Stimulated activated naive CD8-positive, alpha-beta T cell treated with anti-CD3 and anti-CD28 coated beads, Interleukin-15, Interleukin-2, amounts not matched to agents 100 ng/mL and 50 ng/mL, for 24 hours (primary cell): ENCODE data around the gene LRFN4.
A peak's percentile ranks its signal among the peaks of the same experiment; 100 is the strongest.

Source experiments
- H3K27ac Mint-ChIP-seq: one replicate; pipeline ENCODE4 v1.8.0; 2021; ENCODE audit warnings: mild to moderate bottlenecking, mixed read lengths
- H3K27me3 Mint-ChIP-seq: one replicate; pipeline ENCODE4 v1.8.0; 2021; ENCODE audit warnings: mixed read lengths
- H3K36me3 Mint-ChIP-seq: one replicate; pipeline ENCODE4 v1.8.0; 2021; ENCODE audit warnings: low read depth, mixed read lengths
- H3K4me1 Mint-ChIP-seq: one replicate; pipeline ENCODE4 v1.8.0; 2021; ENCODE audit warnings: low read depth, mixed read lengths
- H3K4me3 Mint-ChIP-seq: one replicate; pipeline ENCODE4 v1.8.0; 2021; ENCODE audit warnings: mild to moderate bottlenecking, mixed read lengths
- H3K9me3 Mint-ChIP-seq: one replicate; pipeline ENCODE4 v1.8.0; 2021; ENCODE audit warnings: mixed read lengths

LRFN4 gene

DNA sequence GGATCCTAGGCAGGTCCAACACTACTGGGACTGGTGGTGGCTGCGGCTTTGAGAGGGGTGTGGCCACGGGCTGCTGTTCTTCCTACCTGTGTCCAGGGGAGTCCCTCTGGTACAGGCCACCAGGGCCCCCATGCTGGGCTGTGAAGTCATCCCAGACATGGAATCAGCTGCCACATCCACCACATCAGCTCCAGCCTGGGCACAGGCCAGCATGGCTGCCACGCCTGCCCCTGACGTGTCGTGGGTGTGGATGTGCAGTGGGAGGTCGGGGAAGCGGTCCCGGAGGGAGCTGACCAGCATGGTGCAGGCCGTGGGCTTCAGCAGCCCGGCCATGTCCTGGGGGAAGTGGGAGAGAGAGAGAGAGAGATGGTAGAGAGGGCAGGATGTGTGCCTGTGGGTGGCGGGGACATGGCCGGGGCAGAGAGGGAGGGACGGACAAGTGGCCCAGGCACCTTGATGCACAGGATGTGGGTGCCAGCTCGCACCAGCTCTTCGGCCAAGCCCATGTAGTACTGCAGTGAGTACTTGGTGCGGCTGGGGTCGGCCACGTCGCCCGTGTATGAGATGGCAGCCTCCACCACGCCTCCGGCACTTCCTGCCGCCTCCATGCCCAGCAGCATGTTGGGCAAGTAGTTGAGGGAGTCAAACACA lies 6.2 kb upstream of the LRFN4 start:
- no peak overlapping the region for H3K4me3 Mint-ChIP-seq
- no peaks in the 10 kb centered on the region for H3K27me3 Mint-ChIP-seq
- no peaks in the 10 kb centered on the region for H3K9me3 Mint-ChIP-seq
- H3K4me1 Mint-ChIP-seq = peaks cover 11% of the 10 kb centered on the region
- H3K36me3 Mint-ChIP-seq = no peaks in the 10 kb centered on the region
- no peak overlapping the region for H3K27ac Mint-ChIP-seq

DNA sequence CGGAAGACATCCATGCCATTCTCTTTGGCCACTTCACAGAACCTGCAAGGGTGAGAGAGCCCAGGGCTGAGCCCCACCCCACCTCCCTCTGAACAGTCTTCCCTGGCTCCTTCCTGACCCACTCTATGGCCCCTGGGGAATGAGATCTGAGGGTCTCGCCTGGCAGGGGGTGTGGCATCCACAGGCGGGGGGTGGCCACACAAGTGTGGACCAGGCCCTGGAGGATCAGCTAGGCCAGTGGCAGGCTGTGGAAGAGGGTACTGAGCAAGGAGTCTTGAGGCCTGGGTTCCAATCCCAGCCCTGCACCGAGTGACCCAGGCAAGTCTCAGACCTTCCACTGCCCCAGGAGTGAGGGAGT lies 5.6 kb upstream of the LRFN4 start:
- H3K27ac Mint-ChIP-seq = no peak overlapping the region
- no peaks in the 10 kb centered on the region for H3K27me3 Mint-ChIP-seq
- no peak overlapping the region for H3K4me3 Mint-ChIP-seq
- H3K9me3 Mint-ChIP-seq = no peaks in the 10 kb centered on the region
- no peaks in the 10 kb centered on the region for H3K36me3 Mint-ChIP-seq
- H3K4me1 Mint-ChIP-seq = peaks cover 13% of the 10 kb centered on the region

DNA sequence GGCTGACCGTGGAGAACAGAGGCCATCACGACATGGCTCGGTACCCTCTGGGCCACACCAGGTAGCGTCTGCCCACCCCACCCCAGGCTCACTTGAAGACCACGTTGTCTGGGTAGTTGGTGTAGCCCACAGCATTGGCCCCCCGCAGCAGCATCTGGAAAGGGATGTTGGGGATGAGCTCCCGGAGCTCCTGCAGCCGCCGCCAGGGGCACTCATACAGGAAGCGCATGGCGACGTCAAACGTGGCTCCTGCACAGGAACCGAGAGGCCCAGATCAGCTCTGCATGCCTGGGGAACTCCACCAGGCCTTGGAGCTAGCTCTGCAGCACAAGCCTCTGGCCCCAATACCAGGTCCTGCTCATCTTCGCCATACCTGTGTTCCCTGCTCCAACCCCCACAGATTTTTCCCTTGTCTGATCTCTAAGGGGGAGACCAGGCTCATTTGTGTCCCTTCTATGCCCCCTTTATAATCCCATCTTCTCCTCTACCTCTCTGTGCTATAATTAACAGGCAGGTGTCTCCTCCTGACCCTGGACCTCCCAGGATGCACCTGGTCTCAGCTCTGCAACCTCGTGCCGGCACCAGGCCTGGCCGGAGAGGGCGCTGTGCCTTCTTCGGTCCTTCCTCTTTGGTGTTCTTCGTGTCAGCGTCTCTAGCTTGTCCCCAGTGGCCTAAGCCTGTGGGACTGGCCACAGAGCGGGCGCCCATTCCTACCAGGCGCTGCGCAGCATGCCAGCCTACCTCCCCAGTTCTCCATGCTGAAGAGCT lies 5.0 kb upstream of the LRFN4 start:
- no peak overlapping the region for H3K4me3 Mint-ChIP-seq
- peaks cover 13% of the 10 kb centered on the region for H3K4me1 Mint-ChIP-seq
- H3K36me3 Mint-ChIP-seq = no peaks in the 10 kb centered on the region
- no peaks in the 10 kb centered on the region for H3K9me3 Mint-ChIP-seq
- peak overlapping the region; percentile 63 for H3K27ac Mint-ChIP-seq
- H3K27me3 Mint-ChIP-seq = no peaks in the 10 kb centered on the region

DNA sequence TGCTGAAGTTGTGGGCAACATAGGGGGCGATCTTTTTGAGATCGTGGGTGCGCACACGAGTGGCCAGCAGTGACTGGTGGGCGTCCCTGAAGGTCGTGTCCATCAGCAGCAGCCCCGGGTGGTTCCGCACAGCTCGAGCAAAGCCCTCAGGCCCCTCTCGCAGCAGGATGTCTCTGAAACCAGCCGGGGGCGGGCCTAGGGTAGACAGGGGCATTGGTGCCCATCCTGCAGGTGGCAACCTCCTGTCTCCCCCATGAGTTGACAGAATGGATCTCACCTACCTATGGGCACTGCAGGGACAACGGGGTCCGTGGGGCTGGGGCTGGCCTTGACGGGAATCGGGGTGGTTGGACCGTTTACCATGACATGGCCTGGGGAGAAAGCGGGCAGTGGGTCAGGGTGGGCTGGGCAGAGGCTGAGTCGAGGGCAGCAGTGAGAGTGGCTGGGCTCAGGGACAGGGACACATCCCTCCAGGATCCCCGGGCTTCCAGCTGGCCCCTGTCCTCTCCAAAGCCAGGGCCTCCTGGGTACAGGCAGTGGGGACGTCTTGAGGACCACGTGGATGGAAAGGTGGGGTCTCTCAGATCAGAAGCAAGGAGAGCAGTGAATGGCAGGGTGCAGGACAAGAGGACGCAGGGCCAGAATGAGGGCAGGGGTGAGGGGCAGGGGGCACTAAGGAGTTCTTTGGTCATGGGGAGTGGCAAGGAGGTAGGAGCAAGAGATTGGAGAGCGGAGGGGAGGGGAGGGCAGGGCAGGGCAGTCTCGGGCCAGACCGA lies 4.2 kb upstream of the LRFN4 start:
- H3K36me3 Mint-ChIP-seq = no peaks in the 10 kb centered on the region

DNA sequence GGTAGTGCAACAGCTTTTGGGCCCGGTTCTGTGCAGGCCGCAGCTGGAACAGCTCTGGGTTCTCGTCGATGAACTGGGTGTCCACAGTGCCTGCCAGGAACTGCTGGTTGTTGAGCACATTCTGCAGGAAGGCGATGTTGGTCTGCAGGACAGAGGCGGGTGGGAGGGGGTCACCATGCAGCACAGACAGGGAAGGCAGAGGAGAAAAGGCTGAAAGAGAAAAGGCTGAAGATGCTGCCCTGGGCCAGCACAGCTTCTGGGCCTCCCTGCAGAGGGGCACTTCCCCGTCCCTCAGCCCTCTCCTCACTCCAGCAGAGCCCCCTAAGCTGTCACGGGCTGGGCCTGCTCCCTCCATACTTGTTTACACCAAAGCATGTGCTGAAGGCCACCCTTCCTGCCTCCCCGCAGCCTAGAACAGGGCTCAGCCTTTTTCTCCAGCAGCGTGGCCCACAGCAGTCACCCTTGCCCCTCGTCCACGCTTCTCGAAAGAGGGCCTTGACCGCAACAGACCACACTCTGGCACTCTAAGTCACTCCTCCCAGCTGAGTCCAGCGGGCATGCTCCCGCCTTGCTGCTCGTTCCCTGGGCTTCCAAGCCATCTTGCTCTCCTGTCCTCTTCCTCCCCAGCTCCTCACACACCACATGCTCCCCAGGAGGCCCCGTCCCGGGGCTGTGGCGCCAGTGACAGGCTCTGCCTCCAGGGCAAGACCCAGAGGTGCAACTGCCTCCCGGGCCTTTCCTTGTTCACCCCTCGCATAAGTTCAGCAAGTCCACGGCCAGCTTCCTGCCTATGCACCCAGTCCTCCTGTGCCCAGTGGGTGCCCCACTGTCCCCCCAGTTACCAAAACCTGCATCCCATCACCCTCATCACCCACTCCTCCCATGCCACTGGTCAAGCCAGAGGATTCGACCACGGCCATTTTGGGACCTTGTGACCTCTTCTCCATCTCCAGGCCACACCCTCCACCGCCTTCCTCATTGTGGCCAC lies 3.3 kb upstream of the LRFN4 start:
- H3K27me3 Mint-ChIP-seq = no peaks in the 10 kb centered on the region
- H3K9me3 Mint-ChIP-seq = no peaks in the 10 kb centered on the region
- peaks cover 13% of the 10 kb centered on the region for H3K4me1 Mint-ChIP-seq
- no peaks in the 10 kb centered on the region for H3K36me3 Mint-ChIP-seq
- no peak overlapping the region for H3K27ac Mint-ChIP-seq
- H3K4me3 Mint-ChIP-seq = no peak overlapping the region

More for the DNA sequence above, 4.2 kb upstream of the LRFN4 start:
- H3K4me1 Mint-ChIP-seq = peaks cover 13% of the 10 kb centered on the region
- no peaks in the 10 kb centered on the region for H3K27me3 Mint-ChIP-seq
- H3K4me3 Mint-ChIP-seq = no peak overlapping the region
- peak overlapping the region; percentile 63 for H3K27ac Mint-ChIP-seq
- H3K9me3 Mint-ChIP-seq = no peaks in the 10 kb centered on the region

DNA sequence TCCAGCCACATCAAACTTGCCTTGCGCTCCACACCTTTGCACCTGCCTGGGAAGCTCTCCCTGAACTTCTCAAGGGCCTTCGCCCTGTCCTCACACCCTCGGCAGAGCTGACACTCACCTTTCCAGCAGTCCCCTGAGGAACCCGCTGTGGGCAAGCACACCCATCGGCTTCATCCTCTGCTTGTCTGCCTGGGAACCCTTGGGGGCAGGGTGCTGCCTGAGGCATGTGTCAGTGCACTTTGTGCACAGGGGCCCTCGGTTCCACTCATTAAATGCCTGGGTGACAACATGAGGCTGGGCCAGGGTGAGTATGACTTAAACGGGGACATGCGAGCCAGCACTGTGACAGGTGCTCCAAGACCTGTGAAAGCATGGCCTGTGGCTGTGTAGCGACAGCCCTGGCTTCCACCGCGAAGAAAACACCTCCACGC lies 2.6 kb upstream of the LRFN4 start:
- no peaks in the 10 kb centered on the region for H3K9me3 Mint-ChIP-seq
- H3K4me3 Mint-ChIP-seq = no peak overlapping the region
- peaks cover 13% of the 10 kb centered on the region for H3K4me1 Mint-ChIP-seq
- H3K36me3 Mint-ChIP-seq = no peaks in the 10 kb centered on the region
- H3K27me3 Mint-ChIP-seq = no peaks in the 10 kb centered on the region
- H3K27ac Mint-ChIP-seq = no peak overlapping the region

DNA sequence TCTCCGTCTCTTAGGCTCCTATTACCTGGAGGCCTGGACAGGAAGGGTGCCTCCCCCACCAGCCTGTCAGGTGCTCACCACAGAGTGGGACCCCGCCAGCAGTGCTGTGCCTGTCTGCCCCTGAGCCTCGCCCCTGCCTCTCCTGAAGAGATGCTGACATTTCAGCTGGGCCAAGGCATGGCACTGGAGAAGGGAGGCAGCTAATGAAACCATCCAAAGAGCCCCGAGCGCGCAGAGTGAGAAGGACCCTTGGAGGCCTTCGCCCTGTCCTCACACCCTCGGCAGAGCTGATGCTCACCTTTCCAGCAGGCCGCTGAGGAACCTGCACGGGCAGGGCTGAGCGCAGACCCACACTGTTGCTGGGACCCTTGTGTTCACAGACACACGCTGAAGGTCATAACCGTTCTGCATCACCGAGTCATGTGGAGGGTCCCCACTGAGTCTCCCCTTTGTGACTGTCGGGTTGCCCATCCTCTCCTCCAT lies 2.1 kb upstream of the LRFN4 start:
- Mint-ChIP-seq H3K36me3 (no peaks in the 10 kb centered on the region), H3K27ac (no peak overlapping the region), H3K4me3 (peak overlapping the region; percentile 93)

DNA sequence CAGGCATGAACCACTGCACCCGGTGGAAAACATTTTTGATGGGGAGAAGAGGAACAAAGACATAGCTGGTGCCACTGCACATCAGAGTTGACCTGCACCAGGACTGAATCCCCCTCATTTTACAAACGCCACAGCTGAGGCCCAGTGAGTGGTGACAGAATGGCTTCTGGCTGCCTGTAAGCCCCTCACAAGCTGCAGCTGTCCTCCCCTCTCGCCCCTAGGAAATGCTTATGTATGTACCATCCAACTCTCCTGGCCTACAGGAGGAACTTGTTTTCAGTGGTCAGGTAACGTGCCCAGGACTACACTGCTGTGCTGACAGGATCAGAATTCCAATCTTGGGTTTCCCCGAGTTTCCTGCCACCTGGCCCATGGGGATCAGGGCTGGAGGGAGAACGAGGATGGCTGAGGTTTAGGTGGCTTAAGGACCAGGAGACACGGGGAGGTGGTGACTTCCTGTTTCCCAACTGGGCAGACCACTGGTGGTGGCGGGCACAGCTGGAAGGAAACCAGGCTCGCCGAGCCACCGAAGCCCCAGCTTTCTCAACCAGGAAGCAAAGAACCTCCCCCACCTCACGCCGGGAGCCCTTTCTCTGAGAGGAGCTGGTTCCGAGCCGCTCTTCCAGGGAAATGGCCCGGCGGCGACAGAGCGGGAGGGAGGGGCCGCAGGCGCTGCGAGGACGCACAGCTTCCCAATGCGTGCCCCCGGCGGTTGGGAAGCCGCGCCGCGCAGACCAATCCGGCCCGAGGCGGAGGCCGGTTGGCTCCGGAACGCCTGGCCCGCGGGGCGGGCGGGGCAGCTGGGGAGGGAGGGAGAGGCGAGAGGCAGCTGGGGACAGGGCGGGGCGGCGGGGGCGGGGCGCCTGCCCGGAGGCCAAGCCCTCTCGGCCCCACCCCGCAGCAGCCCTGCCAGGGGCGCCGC lies 1.0 kb upstream of the LRFN4 start:
- Mint-ChIP-seq H3K4me3 (peak overlapping the region; percentile 93), H3K27ac (peak overlapping the region; percentile 95), H3K36me3 (no peaks in the 10 kb centered on the region), H3K4me1 (peaks cover 13% of the 10 kb centered on the region), H3K27me3 (no peaks in the 10 kb centered on the region), H3K9me3 (no peaks in the 10 kb centered on the region)

More for the DNA sequence above, 2.1 kb upstream of the LRFN4 start:
- Mint-ChIP-seq H3K4me1 (peaks cover 13% of the 10 kb centered on the region), H3K9me3 (no peaks in the 10 kb centered on the region), H3K27me3 (no peaks in the 10 kb centered on the region)

DNA sequence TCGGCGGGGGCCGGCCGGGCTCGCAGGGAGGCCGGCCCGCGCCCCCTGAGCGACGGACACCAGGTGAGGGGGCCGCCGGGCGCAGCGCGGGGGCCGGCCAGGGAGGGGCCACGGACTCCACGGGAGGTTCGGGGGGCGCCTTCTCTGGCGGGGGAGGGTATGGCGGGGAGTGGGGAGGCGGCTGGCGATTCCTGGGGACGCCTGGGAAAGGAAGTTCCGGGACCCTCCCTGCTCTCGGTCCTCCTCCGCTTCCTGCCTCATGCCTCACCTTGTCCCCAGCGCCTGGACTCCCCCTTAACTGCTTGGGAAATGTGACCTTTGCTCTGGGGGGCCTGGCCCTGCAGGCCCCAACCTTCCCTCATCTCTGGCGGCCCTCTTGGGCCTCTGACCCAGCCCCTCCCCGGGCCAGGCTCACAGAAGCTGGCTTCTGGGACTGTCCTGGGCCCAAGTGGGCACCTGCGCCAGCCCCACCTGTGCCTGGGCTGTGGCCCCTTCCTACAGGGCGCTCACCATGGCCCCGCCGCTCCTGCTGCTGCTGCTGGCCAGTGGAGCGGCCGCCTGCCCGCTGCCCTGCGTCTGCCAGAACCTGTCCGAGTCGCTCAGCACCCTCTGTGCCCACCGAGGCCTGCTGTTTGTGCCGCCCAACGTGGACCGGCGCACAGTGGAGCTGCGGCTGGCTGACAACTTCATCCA lies 516 bp downstream of the LRFN4 start:
- Mint-ChIP-seq H3K27me3 (no peaks in the 10 kb centered on the region), H3K27ac (peak overlapping the region; percentile 83), H3K4me1 (peaks cover 5% of the 10 kb centered on the region), H3K4me3 (peak overlapping the region; percentile 84), H3K36me3 (no peaks in the 10 kb centered on the region), H3K9me3 (no peaks in the 10 kb centered on the region)

DNA sequence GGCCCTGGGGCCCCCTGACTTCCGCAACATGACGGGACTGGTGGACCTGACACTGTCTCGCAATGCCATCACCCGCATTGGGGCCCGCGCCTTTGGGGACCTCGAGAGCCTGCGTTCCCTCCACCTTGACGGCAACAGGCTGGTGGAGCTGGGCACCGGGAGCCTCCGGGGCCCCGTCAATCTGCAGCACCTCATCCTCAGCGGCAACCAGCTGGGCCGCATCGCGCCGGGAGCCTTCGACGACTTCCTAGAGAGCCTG lies 992 bp downstream of the LRFN4 start:
- H3K27me3 Mint-ChIP-seq = no peaks in the 10 kb centered on the region
- H3K9me3 Mint-ChIP-seq = no peaks in the 10 kb centered on the region
- H3K4me1 Mint-ChIP-seq = peaks cover 5% of the 10 kb centered on the region
- H3K4me3 Mint-ChIP-seq = peak overlapping the region; percentile 84
- H3K27ac Mint-ChIP-seq = no peak overlapping the region
- H3K36me3 Mint-ChIP-seq = no peaks in the 10 kb centered on the region

DNA sequence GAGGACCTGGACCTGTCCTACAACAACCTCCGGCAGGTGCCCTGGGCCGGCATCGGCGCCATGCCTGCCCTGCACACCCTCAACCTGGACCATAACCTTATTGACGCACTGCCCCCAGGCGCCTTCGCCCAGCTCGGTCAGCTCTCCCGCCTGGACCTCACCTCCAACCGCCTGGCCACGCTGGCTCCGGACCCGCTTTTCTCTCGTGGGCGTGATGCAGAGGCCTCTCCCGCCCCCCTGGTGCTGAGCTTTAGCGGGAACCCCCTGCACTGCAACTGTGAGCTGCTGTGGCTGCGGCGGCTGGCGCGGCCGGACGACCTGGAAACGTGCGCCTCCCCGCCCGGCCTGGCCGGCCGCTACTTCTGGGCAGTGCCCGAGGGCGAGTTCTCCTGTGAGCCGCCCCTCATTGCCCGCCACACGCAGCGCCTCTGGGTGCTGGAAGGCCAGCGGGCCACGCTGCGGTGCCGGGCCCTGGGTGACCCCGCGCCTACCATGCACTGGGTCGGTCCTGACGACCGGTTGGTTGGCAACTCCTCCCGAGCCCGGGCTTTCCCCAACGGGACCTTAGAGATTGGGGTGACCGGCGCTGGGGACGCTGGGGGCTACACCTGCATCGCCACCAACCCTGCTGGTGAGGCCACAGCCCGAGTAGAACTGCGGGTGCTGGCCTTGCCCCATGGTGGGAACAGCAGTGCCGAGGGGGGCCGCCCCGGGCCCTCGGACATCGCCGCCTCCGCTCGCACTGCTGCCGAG lies 1.5 kb downstream of the LRFN4 start:
- Mint-ChIP-seq H3K27ac (no peak overlapping the region), H3K9me3 (no peaks in the 10 kb centered on the region), H3K4me1 (peaks cover 5% of the 10 kb centered on the region), H3K4me3 (peak overlapping the region; percentile 84), H3K36me3 (no peaks in the 10 kb centered on the region), H3K27me3 (no peaks in the 10 kb centered on the region)

DNA sequence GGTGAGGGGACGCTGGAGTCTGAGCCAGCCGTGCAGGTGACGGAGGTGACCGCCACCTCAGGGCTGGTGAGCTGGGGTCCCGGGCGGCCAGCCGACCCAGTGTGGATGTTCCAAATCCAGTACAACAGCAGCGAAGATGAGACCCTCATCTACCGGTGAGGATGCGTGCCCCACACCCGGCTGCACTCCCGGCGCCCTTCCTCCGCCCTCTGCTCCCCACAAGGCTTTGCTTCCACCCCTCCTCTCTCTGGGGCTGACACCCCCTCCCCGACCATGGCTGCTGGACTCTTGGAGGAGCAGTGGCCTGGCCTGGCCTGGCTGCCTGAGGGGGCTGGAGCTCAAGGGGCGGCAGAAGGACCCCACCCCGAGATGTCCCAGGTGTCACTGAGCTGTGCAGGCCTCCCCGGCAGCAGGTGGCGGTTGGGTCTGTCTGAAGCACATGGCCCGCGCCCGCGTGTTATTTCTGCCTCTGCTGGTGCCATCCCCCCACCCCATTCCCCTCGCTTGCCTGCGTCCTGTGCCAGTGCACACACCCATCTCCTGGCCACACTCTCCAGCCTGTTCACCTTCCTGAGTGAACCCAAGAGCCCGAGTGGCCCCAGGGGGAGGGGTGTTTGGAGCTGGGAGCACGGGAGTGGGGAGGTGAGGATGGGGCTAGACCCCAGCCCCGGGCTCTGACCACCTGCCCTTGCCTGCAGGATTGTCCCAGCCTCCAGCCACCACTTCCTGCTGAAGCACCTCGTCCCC lies 2.2 kb downstream of the LRFN4 start:
- Mint-ChIP-seq H3K4me3 (no peak overlapping the region), H3K36me3 (no peaks in the 10 kb centered on the region)

More for the DNA sequence above, 2.2 kb downstream of the LRFN4 start:
- Mint-ChIP-seq H3K9me3 (no peaks in the 10 kb centered on the region), H3K27me3 (no peaks in the 10 kb centered on the region), H3K4me1 (peaks cover 5% of the 10 kb centered on the region), H3K27ac (no peak overlapping the region)
